ENCODE results near the gene KCNQ5. TPM values are rescaled to one million over a fixed set of nuclear protein-coding genes. Genes with fewer than 3 reads are reported as not detected.

Gene KCNQ5
- total and polyA plus RNA-seq, 10 of the 15 experiments (the other 5 are each of a cell fraction or from before 2014, with no cell fraction given) = 0.60 to 16.2 (median 3.2) TPM

- Histone ChIP-seq H3K79me2 (ENCODE audit: control insufficient read depth, insufficient read depth, low read length) (no peaks in the 10 kb centered on the region), H3K27me3 (replicated peaks in 1 of 2; ENCODE audit: control insufficient read depth in 2 of 2, insufficient read depth in 2 of 2, low read length in 1 of 2) (no peaks in the 10 kb centered on the region), H3K4me3 (no peak overlapping the region), H3K27ac (ENCODE audit: control insufficient read depth, insufficient read depth) (no peak overlapping the region), H3K36me3 (ENCODE audit: control insufficient read depth in 2 of 2, insufficient read depth in 2 of 2, low read length in 1 of 2) (no peaks in the 10 kb centered on the region), H3K4me2 (ENCODE audit: control insufficient read depth, insufficient read depth) (no peak overlapping the region), H3K4me1 (ENCODE audit: control insufficient read depth, insufficient read depth, low read length) (no peaks in the 10 kb centered on the region), H3K9me3 (replicated peaks; ENCODE audit: control insufficient read depth, insufficient read depth, low read length) (no peaks in the 10 kb centered on the region), H2AFZ (ENCODE audit: control insufficient read depth, low read depth, low read length) (no peak overlapping the region), H3K9ac (ENCODE audit: control insufficient read depth, insufficient read depth, low read length) (no peak overlapping the region), H4K20me1 (ENCODE audit: control insufficient read depth, insufficient read depth) (no peaks in the 10 kb centered on the region)
- ChIA-PET RAD21 (ENCODE audit: unreplicated experiment) (interaction anchor here (0.7 kb wide), 1 partner anchor 493 kb away, joined by 3 read pairs; no protein-coding TSS in a partner anchor), SMC1A (ENCODE audit: uncharacterized antibody, unreplicated experiment) (interaction anchor here (1.0 to 3.1 kb wide), 2 partner anchors 21 to 493 kb away, joined by 3 to 10 read pairs; no protein-coding TSS in a partner anchor), CTCF (interaction anchor here (0.6 to 5.6 kb wide), 4 partner anchors 20 to 493 kb away, joined by 3 to 33 read pairs (median 4); no protein-coding TSS in a partner anchor), POLR2A (no interaction called here)
- TF ChIP-seq MLLT1 (IDR thresholded peaks at IDR 0.05) = no peak
- 59% methylated on average over 3 of the region's 3 CpGs for WGBS (ENCODE audit: insufficient coverage, insufficient replicate concordance, low lambda C conversion rate, missing lambda C conversion rate)
- ATAC-seq = no peak
- intact Hi-C loops (cut with micrococcal nuclease; ENCODE audit: unreplicated experiment) = no loop called here
- no TSS peak for BruUV-seq (replicated peaks)
- DNase-seq (ENCODE audit: low read depth, low spot score) = no peak
- in situ Hi-C loops (cut with MboI) = no loop called here
- FAIRE-seq = no peak
These were observed 487.8 kb downstream of the KCNQ5 start for GRCh38 chr6:73109659-73110058.

- Histone ChIP-seq H3K79me2 (ENCODE audit: control insufficient read depth, insufficient read depth, low read length) (no peaks in the 10 kb centered on the region), H4K20me1 (ENCODE audit: control insufficient read depth, insufficient read depth) (no peaks in the 10 kb centered on the region; the same call in 1 of the 2 replicates), H3K9me3 (replicated peaks; ENCODE audit: control insufficient read depth, insufficient read depth, low read length) (no peaks in the 10 kb centered on the region), H2AFZ (ENCODE audit: control insufficient read depth, low read depth, low read length) (no peak overlapping the region), H3K27me3 (replicated peaks in 1 of 2; ENCODE audit: control insufficient read depth in 2 of 2, insufficient read depth in 2 of 2, low read length in 1 of 2) (no peaks in the 10 kb centered on the region), H3K4me3 (no peak overlapping the region), H3K27ac (ENCODE audit: control insufficient read depth, insufficient read depth) (no peak overlapping the region), H3K4me1 (ENCODE audit: control insufficient read depth, insufficient read depth, low read length) (no peaks in the 10 kb centered on the region), H3K4me2 (ENCODE audit: control insufficient read depth, insufficient read depth) (no peak overlapping the region), H3K9ac (ENCODE audit: control insufficient read depth, insufficient read depth, low read length) (no peak overlapping the region), H3K36me3 (ENCODE audit: control insufficient read depth in 2 of 2, insufficient read depth in 2 of 2, low read length in 1 of 2) (0 out of 4 replicates have a peak, but pooled peaks cover 0 to under 1% of the 10 kb centered on the region in 2 experiments)
- SMC1A ChIA-PET (ENCODE audit: uncharacterized antibody, unreplicated experiment) = interaction anchor here (0.9 to 2.6 kb wide), 3 partner anchors 11 to 499 kb away, joined by 3 to 10 read pairs (median 4); no protein-coding TSS in a partner anchor
- RAD21 ChIA-PET (ENCODE audit: unreplicated experiment) = interaction anchor here (0.9 to 6.4 kb wide), 2 partner anchors 13 to 500 kb away, joined by 3 to 20 read pairs; no protein-coding TSS in a partner anchor
- 100% methylated on average over 3 of the region's 3 CpGs for WGBS (ENCODE audit: insufficient coverage, insufficient replicate concordance, low lambda C conversion rate, missing lambda C conversion rate)
- in situ Hi-C loops (cut with MboI) (no loop called here), intact Hi-C loops (cut with micrococcal nuclease; ENCODE audit: unreplicated experiment) (no loop called here)
- no TSS peak for BruUV-seq (replicated peaks)
- DNase-seq (ENCODE audit: low read depth, low spot score) (no peak), ATAC-seq (no peak), FAIRE-seq (no peak)
- CTCF ChIA-PET = interaction anchor here (1.0 to 4.6 kb wide), 3 partner anchors 11 to 500 kb away, joined by 3 to 27 read pairs (median 6); no protein-coding TSS in a partner anchor
- POLR2A ChIA-PET = no interaction called here
- no peak for TF ChIP-seq MAX (IDR thresholded peaks at IDR 0.05; ENCODE audit: low read depth, low read length)
- no peak for TF ChIP-seq CREM (IDR thresholded peaks at IDR 0.05; ENCODE audit: low read depth)
- TF ChIP-seq HDAC2 (IDR thresholded peaks at IDR 0.05) = no peak
- no peak for TF ChIP-seq MLLT1 (IDR thresholded peaks at IDR 0.05)
- TF ChIP-seq CREB1 (IDR thresholded peaks at IDR 0.05; ENCODE audit: low read depth) = no peak
- TF ChIP-seq NFXL1 (IDR thresholded peaks at IDR 0.05; ENCODE audit: borderline replicate concordance) = no peak
- no peak for TF ChIP-seq KLF5 (IDR thresholded peaks at IDR 0.05; ENCODE audit: partially characterized antibody)
- no peak for TF ChIP-seq CTCF (IDR thresholded peaks at IDR 0.05 in 2 of 3, conservative IDR thresholded peaks at IDR 0.05 in 1 of 3; ENCODE audit: control insufficient read depth in 2 of 3, extremely low read depth in 1 of 3, insufficient read depth in 1 of 3, low read depth in 3 of 3, low read length in 3 of 3)
- no peak for TF ChIP-seq IKZF2 (IDR thresholded peaks at IDR 0.05)
- no peak for TF ChIP-seq RAD51 (IDR thresholded peaks at IDR 0.05)
- TF ChIP-seq TCF7 (IDR thresholded peaks at IDR 0.05; ENCODE audit: borderline replicate concordance) = no peak
- TF ChIP-seq ASH2L (IDR thresholded peaks at IDR 0.05; ENCODE audit: borderline replicate concordance, low read depth) = no peak
These were observed 494.5 kb downstream of the KCNQ5 start for GRCh38 chr6:73116330-73116729.

Measured in GM12878 (cell line).